ENCODE measurements around the gene MAP1LC3B. TPM values are rescaled to one million over a fixed set of nuclear protein-coding genes. Genes with fewer than 3 reads are reported as not detected.
"Not testable (repeated sequence)": the region's sequence is repeated elsewhere in the genome, so short reads cannot be mapped to it uniquely, and the experiment has no call there.

MAP1LC3B gene
- total and polyA plus RNA-seq, 2 experiments from 2014 or later = 43.9 to 226 TPM

GRCh38 chr16:87376660-87377059, 15.5 kb upstream of the MAP1LC3B start:
- H3F3A ChIP-seq (ENCODE audit: insufficient read depth) = peaks cover 16% of the 10 kb centered on the region
- no peak overlapping the region for H3K4me3 ChIP-seq
- no peaks in the 10 kb centered on the region for H3K9me3 ChIP-seq (ENCODE audit: low read depth)
- H3K36me3 ChIP-seq (ENCODE audit: low read depth) = no peaks in the 10 kb centered on the region
- H2AFZ ChIP-seq = no peak overlapping the region
- TF ChIP-seq EZH2 (IDR thresholded peaks at IDR 0.05; ENCODE audit: insufficient read depth, poor library complexity, severe bottlenecking) (no peak), EZH2phosphoT487 (IDR thresholded peaks at IDR 0.05; ENCODE audit: insufficient read depth, low read depth) (no peak)
- 89 to 95% methylated on average over 6 of the region's 6 CpGs for WGBS, 2 experiments (ENCODE audit: low coverage in 1 of 2, low lambda C conversion rate in 2 of 2, missing lambda C conversion rate in 2 of 2)
- H3K27me3 ChIP-seq (replicated peaks; ENCODE audit: insufficient read depth) = no peaks in the 10 kb centered on the region
- H3K4me2 ChIP-seq (ENCODE audit: unreplicated experiment) = no peak overlapping the region
- H4K20me1 ChIP-seq (ENCODE audit: insufficient read depth) = no peaks in the 10 kb centered on the region; the same call in 1 of the 2 replicates
- peaks cover 28% of the 10 kb centered on the region for H3K4me1 ChIP-seq (ENCODE audit: insufficient read depth)
- H3K9ac ChIP-seq = no peak overlapping the region
- no peaks in the 10 kb centered on the region for H3K9me2 ChIP-seq (ENCODE audit: insufficient read depth)
- peaks cover 100% of the 10 kb centered on the region for H3K79me2 ChIP-seq (ENCODE audit: insufficient read depth)
- peak overlapping the region; percentile 61; the same call in 1 of the 2 replicates for H3K27ac ChIP-seq
- no peak for DNase-seq
- in situ Hi-C loops (cut with MboI) = no loop called here

DNA sequence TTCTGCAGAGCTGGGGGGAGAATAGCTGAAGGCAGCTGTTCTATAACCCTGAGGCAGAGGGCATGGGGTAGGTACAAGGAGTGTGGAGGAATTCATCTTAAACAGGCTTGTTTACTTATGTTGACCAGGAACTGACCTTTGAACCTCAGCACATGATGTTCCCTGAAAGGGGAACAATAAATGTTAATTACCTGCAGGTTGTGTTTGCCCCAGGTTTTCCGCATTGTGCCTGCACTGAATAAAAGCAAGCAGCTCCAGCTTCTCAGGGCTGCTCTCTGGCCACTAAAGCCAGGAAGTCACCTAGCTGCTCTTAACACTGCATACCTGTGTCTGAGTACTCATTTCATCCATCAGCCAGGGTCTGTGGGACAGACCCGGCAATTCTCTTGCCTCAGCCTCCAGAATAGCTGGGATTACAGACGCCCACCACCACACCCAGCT, 12.8 kb upstream of the MAP1LC3B start:
- H3K36me3 ChIP-seq (ENCODE audit: low read depth); in situ Hi-C loops (cut with MboI); H4K20me1 ChIP-seq (ENCODE audit: insufficient read depth); H3K9me3 ChIP-seq (ENCODE audit: low read depth); H3K4me2 ChIP-seq (ENCODE audit: unreplicated experiment); H3K4me3 ChIP-seq; H3K9me2 ChIP-seq (ENCODE audit: insufficient read depth); H3K27me3 ChIP-seq (replicated peaks; ENCODE audit: insufficient read depth); DNase-seq; H3K27ac ChIP-seq; H3K9ac ChIP-seq; H2AFZ ChIP-seq: not testable (repeated sequence)
- Histone ChIP-seq H3K79me2 (ENCODE audit: insufficient read depth) (peaks cover 87% of the 10 kb centered on the region), H3K4me1 (ENCODE audit: insufficient read depth) (peaks cover 33% of the 10 kb centered on the region), H3F3A (ENCODE audit: insufficient read depth) (peaks cover 28% of the 10 kb centered on the region)
- 79 to 86% methylated on average over 3 of the region's 3 CpGs for WGBS, 2 experiments (ENCODE audit: low coverage in 1 of 2, low lambda C conversion rate in 2 of 2, missing lambda C conversion rate in 2 of 2)

GRCh38 chr16:87380403-87380802, 11.7 kb upstream of the MAP1LC3B start:
- peak overlapping the region; percentile 81 for H3K4me3 ChIP-seq
- H3K79me2 ChIP-seq (ENCODE audit: insufficient read depth) = peaks cover 77% of the 10 kb centered on the region

DNA sequence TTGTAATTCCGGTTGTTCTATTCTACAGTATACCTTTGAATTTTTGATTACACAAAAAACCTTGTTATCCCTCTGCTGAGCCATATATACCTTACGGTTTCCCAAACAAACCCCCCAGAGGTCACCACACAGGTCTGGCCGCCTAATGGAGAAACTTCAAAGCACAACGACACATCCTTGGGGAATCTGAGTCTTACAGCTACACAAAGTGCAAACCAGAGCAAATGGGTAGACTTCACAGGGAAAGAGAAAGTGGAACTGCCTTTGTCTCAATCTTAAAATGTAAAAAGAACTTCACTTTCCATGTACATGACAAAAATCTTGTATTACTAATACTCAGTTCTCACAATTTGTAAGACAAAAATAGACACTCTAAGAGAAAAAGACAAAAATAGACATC, 11.3 kb upstream of the MAP1LC3B start:
- peak overlapping the region; percentile 89 for H3K27ac ChIP-seq
- peak overlapping the region; percentile 90 for H3K9ac ChIP-seq
- peak overlapping the region; percentile 95 for H3K4me2 ChIP-seq (ENCODE audit: unreplicated experiment)
- H3K9me3 ChIP-seq (ENCODE audit: low read depth) = no peaks in the 10 kb centered on the region
- peak overlapping the region; percentile 81 for H3K4me3 ChIP-seq
- H4K20me1 ChIP-seq (ENCODE audit: insufficient read depth) = no peaks in the 10 kb centered on the region; the same call in 1 of the 2 replicates
- H2AFZ ChIP-seq = no peak overlapping the region
- peaks cover 24% of the 10 kb centered on the region for H3K4me1 ChIP-seq (ENCODE audit: insufficient read depth)
- 54 to 60% methylated on average over 4 of the region's 4 CpGs for WGBS, 2 experiments (ENCODE audit: low coverage in 1 of 2, low lambda C conversion rate in 2 of 2, missing lambda C conversion rate in 2 of 2)
- TF ChIP-seq EZH2phosphoT487 (IDR thresholded peaks at IDR 0.05; ENCODE audit: insufficient read depth, low read depth) = no peak
- no peak for TF ChIP-seq EZH2 (IDR thresholded peaks at IDR 0.05; ENCODE audit: insufficient read depth, poor library complexity, severe bottlenecking)
- DNase-seq = peak; percentile 64
- no peaks in the 10 kb centered on the region for H3K36me3 ChIP-seq (ENCODE audit: low read depth)
- H3K79me2 ChIP-seq (ENCODE audit: insufficient read depth) = peaks cover 72% of the 10 kb centered on the region
- H3K9me2 ChIP-seq (ENCODE audit: insufficient read depth) = no peaks in the 10 kb centered on the region
- in situ Hi-C loops (cut with MboI) = no loop called here
- no peaks in the 10 kb centered on the region for H3K27me3 ChIP-seq (replicated peaks; ENCODE audit: insufficient read depth)
- H3F3A ChIP-seq (ENCODE audit: insufficient read depth) = peaks cover 28% of the 10 kb centered on the region

More at GRCh38 chr16:87380403-87380802, 11.7 kb upstream of the MAP1LC3B start:
- H3K27ac ChIP-seq = peak overlapping the region; percentile 89
- DNase-seq = no peak
- H4K20me1 ChIP-seq (ENCODE audit: insufficient read depth) = no peaks in the 10 kb centered on the region; the same call in 1 of the 2 replicates
- H3K9ac ChIP-seq = peak overlapping the region; percentile 90
- H3K9me2 ChIP-seq (ENCODE audit: insufficient read depth) = no peaks in the 10 kb centered on the region
- H3K4me2 ChIP-seq (ENCODE audit: unreplicated experiment) = peak overlapping the region; percentile 95
- TF ChIP-seq EZH2phosphoT487 (IDR thresholded peaks at IDR 0.05; ENCODE audit: insufficient read depth, low read depth) (no peak), EZH2 (IDR thresholded peaks at IDR 0.05; ENCODE audit: insufficient read depth, poor library complexity, severe bottlenecking) (no peak)
- no peak overlapping the region for H2AFZ ChIP-seq
- peaks cover 28% of the 10 kb centered on the region for H3F3A ChIP-seq (ENCODE audit: insufficient read depth)
- in situ Hi-C loops (cut with MboI) = no loop called here
- no peaks in the 10 kb centered on the region for H3K27me3 ChIP-seq (replicated peaks; ENCODE audit: insufficient read depth)
- no peaks in the 10 kb centered on the region for H3K9me3 ChIP-seq (ENCODE audit: low read depth)
- no peaks in the 10 kb centered on the region for H3K36me3 ChIP-seq (ENCODE audit: low read depth)
- peaks cover 29% of the 10 kb centered on the region for H3K4me1 ChIP-seq (ENCODE audit: insufficient read depth)
- WGBS, 2 experiments (ENCODE audit: low coverage in 1 of 2, low lambda C conversion rate in 2 of 2, missing lambda C conversion rate in 2 of 2) = 81 to 89% methylated on average over 10 of the region's 10 CpGs

Data from GM23248 (cell line).